ENCODE results near the gene BABAM1.

DNA sequence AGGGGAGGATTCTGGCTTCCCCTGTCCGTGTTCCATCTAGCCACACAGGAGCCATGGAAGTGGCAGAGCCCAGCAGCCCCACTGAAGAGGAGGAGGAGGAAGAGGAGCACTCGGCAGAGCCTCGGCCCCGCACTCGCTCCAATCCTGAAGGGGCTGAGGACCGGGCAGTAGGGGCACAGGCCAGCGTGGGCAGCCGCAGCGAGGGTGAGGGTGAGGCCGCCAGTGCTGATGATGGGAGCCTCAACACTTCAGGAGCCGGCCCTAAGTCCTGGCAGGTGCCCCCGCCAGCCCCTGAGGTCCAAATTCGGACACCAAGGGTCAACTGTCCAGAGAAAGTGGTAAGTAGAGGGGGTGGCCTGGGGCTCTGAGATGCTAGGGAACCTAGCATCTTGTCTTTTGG, 1.5 kb downstream of the BABAM1 start:
- TF ChIP-seq CTCF (IDR thresholded peaks at IDR 0.05) (no peak), POLR2A (IDR thresholded peaks at IDR 0.05) (no peak), POLR2AphosphoS5 (IDR thresholded peaks at IDR 0.05) (no peak)

All from prostate gland (tissue), 2 donors.